ENCODE results near the gene WRNIP1.
"Not testable (repeated sequence)": the region's sequence is repeated elsewhere in the genome, so short reads cannot be mapped to it uniquely, and the experiment has no call there.

Gene WRNIP1

DNA sequence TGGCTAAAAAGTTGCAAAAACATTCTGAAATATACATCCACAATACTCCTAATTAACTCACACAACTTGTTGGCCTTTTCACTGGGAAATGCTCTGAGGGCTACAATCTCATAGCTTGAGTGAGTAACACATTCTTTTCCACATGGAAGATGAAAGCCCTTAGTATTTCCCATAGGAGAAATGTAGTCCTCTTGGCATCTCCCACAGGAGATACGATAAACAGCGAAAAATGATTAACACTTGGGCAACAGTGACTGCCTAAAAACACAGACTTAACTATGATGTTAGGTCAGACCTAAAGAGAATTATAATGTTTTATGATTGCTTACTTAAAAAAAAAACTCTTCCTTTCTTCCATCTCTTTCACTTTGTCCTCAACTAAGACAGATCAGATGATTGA, 23.4 kb upstream of the WRNIP1 start:
- DNase-seq (ENCODE audit: low read depth in 2 of 2): no peak

DNA sequence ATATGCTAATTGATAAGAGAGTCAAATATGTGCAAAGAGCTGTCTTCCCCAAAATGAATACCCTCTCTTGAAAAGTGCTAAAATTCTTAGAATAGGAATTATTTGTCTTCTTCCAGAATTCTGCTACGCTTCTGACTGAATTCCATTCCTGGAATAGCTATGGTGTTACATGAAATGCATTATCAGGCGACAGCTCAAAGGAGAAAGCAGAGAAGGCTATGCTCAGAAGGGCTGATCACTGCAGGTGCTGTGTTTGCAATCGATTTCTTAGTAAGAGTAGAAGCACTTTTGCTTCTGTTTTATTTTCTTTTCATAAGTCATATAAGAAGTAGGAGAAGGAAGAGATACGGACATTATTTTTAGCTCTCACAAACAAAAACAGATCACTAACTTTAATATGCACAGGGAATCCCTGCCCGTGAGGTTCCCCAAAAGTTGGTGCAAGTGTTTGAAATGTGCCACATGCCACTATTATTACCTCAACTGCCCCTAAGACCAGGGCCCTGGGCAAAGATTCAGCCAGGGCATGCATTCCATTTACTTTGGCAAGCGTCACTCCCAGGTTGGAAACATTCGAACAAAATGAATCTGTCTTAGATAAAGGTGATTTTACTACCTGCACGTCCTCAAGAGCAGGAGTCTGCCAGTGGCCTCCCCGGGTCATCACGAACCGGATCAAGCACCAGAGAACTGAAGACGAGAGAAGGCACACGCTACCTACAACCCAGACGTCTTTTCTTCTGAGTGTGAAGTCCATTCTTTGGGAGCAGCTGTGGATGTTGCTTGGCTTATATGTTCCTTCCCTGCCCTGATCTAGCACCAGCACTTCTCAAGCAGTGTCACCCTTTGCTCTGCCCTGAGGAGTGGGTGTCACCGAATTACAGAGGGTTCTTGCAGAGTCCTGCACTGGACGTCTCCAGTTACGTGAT, 21.6 kb upstream of the WRNIP1 start:
- no peak for DNase-seq (ENCODE audit: low read depth in 2 of 2)

DNA sequence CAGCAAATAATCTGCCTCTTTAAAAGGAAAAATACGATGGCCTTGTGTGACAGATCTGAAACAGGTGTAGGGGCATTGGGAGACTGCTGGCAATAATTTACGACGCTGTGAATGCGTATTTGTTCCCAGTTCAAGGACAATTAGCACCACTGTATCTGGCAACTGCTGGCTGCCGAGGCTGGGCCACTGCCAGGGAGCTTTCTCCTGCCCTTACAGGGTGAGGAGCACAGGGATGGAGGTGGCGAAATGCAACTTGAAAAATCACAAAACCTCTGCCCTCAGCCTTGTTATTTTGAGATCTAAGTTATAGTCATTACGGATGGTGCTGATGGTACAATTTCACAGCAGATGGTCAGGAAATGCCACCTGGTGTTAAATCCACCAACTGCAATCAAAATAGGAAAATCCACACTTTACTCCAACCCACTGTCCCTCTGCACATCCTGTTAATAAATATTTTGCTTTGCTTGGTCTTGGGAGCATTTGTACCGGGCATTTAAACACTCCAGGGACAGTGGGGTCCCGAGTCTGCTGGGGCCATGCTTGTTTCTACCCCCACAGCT, 20.9 kb upstream of the WRNIP1 start:
- DNase-seq (ENCODE audit: low read depth in 2 of 2): no peak

DNA sequence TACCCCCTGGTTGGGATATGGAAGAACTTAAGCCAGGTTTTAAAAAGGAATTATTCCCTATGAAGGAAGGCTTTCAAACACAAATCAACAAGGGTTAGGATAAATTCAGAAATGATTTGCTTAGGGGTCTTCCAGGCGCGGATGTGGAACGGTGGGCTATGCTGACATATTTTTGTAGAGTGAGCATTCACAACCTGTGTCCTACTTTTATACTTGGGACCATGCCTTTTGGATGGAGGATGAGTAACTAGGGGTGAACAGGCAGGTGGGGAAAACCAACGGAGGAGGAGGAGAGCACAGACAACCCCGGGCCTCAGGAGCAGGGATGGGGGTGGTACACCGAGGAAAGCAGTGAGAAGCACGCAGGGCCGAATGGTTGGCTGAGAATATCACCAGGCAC, 20.4 kb upstream of the WRNIP1 start:
- DNase-seq (ENCODE audit: low read depth in 2 of 2): no peak

DNA sequence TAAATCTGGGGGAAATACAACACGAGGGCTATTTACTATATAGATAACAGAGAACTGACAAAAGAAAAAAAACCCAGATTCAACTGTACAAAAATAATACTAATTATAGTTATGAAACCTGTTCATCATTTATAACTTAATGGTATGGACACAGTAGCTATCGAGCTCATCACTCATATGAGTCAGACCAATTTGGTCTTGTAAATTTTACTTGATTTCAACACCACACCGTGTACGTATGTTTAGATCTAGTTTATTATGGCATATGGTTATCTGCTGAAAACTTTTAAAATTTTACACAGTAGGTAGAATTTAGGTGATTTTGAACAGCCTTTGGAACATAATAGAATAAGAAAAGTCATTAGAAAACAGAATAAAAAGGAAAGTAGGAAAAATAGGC, 19.9 kb upstream of the WRNIP1 start:
- no peak for DNase-seq (ENCODE audit: low read depth in 2 of 2)

DNA sequence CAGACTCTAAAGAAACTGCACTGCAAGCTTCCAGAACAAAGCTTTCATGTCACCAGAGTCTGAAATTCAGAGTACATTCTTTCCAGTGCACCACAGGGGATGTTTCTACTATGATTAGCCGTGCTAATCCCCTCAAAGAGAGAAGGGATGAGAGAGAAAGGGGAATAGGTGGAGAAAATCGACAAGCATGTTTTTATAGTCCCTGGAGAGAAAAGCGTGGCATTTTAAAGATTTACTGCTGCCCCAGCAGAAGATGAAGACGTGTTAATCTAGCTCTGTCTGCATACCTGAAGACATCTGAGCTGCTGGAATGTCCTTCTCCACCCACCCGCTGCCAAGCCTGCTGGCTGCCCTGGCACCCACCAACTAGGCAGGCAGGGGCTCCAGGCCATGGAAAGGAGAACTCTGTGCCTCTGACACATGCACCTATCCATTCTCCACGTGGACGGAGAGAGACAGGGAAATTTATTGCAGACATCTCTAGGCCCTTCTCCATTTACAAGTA, 18.6 kb upstream of the WRNIP1 start:
- DNase-seq (ENCODE audit: low read depth in 2 of 2): no peak

DNA sequence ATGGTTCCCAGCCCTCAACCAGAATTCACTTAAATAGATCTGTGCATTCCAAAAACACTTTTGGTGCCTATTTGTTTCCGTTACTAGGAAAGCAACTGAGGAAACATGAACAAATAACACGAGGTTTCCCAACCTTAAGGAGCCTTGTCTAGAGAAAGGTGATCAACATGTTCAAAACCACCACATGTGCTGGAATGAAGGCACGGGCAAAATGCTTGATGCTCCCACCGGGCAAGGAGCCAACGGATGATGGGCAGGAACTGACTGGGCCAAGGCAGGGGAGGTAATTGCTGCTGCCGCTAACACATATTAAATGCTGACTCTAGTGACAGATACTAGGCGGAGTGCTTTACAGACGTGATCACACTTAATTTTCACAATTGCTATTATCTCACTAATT, 17.0 kb upstream of the WRNIP1 start:
- DNase-seq (ENCODE audit: low read depth in 2 of 2): no peak

DNA sequence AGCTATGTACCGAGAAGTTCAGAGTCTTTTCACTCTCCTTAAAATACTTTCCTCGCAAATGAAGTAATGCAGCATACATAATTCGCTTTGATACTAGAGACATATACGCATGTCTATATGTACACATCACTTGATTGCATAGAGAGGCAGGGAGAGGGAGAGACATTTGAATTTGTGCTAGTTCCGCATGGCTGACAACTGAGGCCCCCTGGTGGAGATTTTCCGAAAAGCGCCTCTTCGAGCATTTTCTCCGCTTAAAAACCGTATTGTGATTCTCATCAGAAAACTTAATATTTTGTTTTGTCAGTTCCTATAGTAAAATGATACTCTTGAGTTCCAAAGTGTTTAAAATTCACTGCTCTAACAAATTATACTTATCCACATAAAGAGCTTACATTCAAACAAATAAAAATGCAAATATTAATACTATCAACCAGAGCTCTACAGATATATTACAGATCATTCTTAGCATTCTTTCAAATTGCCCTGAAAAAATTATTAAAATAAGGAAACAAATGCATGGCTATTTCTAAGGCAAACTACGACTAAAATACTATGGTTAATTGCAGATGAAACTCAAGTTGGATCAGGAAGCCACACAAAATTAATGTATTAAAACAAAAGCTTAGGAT, 15.1 kb upstream of the WRNIP1 start:
- DNase-seq (ENCODE audit: low read depth in 2 of 2): peak in 1 of 2 donors; percentile 64

DNA sequence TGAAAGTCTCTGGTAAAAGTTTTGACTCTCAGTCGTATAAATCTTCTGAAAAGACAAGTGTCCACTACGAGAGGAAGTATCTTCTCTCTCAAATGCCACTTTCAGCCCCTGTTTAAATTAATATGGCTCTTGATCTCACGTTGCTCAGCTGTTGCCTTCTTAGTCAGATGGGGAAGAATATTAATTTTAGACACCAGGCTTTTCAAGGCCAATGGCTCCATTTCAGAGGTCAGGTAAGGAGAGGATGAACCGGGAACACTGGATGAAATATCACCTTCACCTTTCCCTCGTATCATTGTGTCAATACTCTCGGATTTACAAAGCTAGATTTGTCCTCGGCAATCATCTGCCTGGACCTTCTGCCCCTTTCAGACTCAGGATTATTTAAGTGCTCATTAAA, 14.4 kb upstream of the WRNIP1 start, which contains the start of gene MYLK4:
MYLK4 (minus strand) TSS at position 91 of the 400 bp plus-strand sequence. CDS start 1,628 bp downstream, outside the sequence.
- DNase-seq (ENCODE audit: low read depth in 2 of 2): no peak

DNA sequence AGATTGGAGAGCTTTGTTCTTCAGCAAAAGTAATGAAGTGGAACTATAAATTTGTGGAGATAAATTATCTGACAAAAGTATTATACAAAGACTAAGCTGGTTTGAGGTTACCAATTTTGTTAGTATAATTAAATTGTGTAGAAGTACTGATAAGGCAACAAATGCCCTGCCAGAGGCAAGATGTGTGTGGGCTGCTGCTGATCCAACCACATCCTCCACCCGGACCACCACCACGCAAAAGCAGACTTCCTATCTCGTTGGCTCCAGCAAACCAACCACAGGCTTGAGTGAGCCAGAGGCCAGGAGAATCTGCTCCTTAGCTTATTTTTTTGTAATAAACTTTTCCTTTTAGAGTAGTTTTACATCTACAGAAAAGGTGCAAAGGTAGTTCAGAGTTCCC, 13.3 kb upstream of the WRNIP1 start:
- DNase-seq (ENCODE audit: low read depth in 2 of 2): no peak

DNA sequence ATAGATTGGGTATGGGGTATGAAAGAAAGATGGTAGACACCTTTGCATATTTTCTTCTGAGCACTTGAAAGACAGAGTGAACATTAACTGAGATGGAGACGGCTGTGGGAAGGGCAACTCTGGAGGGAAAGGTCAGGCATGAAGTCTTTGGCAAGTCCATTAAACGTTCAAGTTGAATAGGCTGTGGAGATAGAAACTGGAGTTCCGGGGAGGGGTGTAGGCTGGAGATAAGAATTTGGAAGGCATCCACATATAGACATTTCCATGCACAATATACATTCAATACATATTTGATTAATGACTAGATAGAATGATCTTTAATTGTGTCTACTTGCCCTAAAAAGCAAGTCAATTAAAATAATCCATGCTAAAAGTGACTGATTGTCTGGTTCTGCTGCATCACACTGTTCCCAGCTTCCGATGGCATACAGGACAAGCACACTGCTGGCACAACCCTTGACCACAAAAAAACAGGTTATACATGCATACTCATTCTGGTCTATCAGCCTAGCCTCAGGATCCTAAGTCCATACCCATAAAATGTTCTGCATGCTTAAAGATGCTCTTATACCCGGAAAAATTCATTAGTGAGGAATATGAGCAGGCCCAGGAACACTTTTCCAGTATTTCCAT, 12.6 kb upstream of the WRNIP1 start:
- DNase-seq (ENCODE audit: low read depth in 2 of 2): no peak

DNA sequence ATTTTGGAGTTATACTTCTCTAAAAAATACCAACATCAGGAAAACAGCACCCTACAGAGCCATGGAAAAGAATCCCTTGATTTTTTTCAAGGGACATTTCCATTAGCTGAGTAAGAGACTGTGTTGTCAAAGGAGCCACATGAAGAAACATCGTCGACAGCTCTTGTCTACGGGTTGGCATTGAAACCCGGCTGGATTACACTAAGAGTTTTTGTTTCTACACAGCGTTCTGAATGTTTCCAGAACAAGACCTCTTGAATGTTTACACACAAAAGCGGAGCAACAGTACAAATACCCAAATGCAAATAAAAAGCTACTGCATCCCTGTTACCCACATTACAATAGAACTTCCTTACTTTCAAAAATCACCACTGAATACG, 12.1 kb upstream of the WRNIP1 start:
- no peak for DNase-seq (ENCODE audit: low read depth in 2 of 2)

DNA sequence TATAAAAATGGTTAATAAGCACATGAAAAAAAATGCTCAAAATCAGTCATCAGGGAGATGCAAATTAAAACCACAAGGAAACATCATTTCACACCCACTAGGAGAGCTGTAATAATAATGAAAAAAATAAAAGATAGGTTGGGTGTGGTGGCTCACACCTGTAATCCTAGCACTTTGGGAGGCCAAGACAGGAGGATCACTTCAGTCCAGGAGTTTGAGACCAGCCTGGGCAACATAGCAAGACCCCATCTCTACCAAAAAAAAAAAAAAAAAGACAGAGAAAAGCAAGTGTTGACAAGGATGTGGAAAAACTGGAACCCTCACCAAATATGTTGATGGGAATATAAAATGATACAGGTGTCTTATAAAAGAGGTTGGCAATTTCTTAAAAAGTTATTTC, 11.4 kb upstream of the WRNIP1 start:
- DNase-seq (ENCODE audit: low read depth in 2 of 2): no peak

DNA sequence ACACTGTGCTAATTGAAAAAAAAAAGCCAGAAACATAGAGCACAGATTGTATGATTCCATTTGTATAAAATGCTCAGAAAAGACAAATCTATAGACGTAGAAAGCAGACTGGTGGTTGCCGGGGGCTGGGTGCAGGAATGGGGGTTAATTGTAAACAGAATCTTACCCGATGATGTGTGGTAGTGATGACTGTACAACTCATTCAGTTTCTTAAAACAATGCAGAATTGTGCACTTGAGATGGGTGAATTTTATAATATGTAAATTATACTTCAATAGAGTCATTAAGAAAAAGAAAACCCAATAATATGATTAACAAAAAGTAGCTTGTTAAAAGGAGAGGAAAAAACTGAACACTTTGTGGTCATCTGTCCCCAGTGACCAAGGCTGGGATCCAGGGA, 10.8 kb upstream of the WRNIP1 start:
- DNase-seq (ENCODE audit: low read depth in 2 of 2): no peak

DNA sequence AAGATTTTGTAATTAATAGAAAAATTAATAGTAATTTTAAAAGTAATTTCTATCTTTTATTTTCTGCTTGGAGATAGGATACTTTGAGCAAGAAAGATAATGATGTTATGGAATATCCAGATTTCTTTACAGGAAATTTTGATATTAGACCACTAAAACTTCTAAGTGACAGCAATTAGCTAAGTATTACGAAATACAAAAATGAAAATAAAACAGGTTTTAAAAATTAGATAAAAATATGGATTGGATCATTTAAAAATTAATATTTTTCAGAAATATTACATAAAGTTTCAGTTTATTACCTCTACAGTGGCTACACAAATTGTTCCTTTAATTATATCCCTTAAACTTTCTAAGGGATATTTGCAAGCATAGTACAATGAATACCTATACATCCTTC, 10.3 kb upstream of the WRNIP1 start:
- DNase-seq (ENCODE audit: low read depth in 2 of 2): no peak

DNA sequence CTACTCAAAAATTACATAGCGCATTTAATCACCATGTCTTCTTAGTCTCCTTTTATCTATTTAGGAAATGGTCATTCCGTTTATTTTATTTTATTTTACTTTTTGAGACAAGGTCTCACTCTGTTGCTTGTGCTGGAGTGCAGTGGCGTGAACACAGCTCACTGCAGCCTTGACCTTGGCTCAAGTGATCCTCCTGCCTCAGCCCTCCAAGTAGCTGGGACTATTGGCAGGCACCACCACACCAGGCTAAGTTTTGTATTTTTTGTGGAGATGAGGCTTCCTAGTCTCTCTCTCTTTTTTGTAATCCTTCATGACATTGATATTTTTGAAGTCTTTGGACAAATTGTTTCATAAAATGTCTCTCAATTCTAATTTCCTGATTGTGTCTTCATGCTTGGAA, 9.7 kb upstream of the WRNIP1 start:
- DNase-seq (ENCODE audit: low read depth in 2 of 2): no peak

DNA sequence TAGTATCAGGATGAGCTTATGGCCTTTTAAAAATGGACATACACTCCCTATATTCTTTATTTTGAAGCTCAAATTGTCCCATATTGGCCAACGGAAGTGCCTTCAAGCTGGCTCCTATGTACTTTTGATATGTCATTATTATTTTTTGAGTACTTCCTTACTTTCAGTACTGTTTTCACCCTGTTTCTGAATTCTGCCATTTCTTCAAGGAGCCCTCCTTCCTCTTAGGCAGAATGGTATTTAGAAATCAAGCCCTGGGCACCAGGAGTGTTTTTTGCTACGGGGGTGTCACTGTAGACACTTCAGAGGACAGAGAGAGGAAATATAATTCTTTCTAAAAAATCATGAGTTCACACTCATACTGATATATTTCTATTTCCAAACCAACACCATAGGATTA, 9.0 kb upstream of the WRNIP1 start:
- no peak for DNase-seq (ENCODE audit: low read depth in 2 of 2)

DNA sequence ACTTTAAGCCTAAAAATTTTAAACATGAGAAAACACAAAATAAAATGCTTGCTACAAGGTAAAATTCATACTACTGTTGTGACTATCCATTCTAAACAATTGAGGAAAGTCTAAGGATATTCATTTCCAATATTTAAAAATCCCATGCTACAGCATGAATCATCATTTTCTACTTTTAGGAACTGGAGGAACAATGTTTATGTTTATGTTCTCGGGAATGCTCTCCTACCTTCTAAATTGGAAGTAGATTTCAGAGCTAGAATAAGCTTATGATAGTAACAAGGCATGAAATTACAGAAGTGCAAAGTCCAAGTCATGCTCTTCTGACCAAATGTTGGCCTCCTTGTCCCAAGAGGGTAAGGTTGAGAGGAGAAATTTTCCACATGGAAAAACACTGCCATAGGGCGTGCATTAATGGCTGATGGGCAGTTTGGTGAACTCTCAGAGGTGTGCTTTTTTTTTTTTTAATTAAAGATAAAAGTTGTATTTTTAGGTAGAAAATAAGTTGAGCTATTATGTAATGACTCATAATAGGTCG, 8.4 kb upstream of the WRNIP1 start:
- DNase-seq (ENCODE audit: low read depth in 2 of 2): no peak

DNA sequence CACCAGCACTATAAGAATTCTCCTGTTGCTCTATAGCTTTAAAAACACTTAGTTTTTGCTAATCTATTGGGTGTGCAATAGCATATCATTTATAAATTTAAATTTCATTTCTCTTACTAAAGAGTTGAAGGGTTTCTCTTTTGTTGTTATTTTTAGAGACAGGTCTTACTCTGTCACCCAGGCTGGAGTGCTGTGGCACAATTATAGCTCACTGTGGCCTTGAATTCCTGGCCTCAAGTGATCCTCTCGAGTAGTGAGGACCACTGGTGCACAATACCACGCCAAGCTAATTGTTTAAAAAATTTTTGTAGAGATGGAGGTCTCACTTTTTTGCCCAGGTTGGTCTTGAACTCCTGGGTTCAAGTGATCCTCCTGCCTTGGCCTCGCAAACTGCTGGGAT, 6.2 kb upstream of the WRNIP1 start:
- no peak for DNase-seq (ENCODE audit: low read depth in 2 of 2)

DNA sequence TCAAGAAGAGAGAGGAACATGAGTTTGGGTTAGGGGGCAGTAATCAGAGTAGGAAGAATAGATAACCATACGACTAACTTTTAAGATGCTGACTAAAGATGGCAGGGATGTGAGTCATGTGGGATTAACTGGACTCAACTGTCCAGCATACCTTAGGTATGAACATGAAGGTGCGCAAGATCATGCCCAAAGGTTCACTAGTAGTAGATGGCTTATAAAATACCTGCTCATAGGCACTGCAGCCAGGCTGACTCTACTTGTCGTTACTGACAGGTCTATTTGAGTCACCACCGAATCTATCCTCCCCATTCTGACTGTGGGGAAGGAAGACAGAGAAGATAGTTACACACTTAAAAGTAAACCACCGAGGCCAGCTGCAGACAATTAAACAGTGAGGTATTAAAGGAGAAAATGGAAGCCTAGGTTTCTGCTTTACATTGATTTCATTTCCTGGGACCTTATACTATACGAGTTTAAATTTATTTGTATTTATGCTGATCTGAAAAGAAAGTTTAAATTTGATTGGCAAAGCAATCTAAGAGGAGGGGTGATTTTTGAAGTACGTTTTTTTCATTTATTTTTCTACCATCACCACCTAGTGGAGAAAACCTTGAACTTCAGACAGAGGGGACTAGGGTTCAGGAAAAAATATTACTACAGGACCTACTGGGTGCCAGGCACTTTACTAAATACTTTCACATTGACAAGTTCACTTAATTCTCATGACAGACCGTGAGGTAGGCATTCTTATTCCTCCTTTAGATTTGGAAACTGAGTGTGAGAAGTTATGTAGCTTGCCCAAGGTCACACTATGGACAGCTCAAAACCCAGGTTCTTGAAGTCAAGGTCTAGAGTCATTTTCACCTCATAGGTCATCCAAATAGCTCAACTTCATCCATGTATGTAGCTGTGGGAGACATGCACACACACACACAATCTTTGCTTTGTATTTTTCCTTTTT, 4.0 kb upstream of the WRNIP1 start:
- no peak for DNase-seq (ENCODE audit: low read depth in 2 of 2)

DNA sequence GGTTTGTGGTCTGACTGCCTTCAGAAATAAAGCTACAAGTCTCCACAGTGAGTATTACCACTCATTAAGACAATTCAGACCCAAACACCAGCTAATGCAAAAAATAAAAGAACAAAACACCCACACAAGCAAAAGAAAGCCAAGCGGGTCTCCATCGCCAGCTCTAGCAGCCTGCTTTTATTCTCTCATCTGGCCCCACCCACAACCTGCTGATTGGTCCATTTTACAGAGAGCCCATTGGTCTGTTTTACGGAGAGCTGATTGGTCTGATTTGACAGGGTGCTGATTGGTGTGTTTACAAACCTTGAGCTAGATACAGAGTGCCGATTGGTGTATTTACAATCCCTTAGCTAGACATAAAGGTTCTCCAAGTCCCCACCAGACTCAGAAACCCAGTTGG, 2.3 kb upstream of the WRNIP1 start:
- DNase-seq (ENCODE audit: low read depth in 2 of 2): not testable (repeated sequence)
